ENCODE data around the gene TSC22D4.
"Not testable (repeated sequence)": the region's sequence is repeated elsewhere in the genome, so short reads cannot be mapped to it uniquely, and the experiment has no call there.

TSC22D4 gene

GRCh38 chr7:100478958-100479660 is at the start of gene TSC22D4:
TSC22D4 (minus strand) TSS chr7:100479214; CDS start chr7:100478038, 1,176 bp downstream.
- DNase-seq (ENCODE audit: low read depth) = no peak

GRCh38 chr7:100528108-100528866 is 49.3 kb upstream of the TSC22D4 start:
- not testable (repeated sequence) for DNase-seq (ENCODE audit: low read depth)

GRCh38 chr7:100523192-100523591 is 44.2 kb upstream of the TSC22D4 start:
- DNase-seq (ENCODE audit: low read depth) = not testable (repeated sequence)

- not testable (repeated sequence) for DNase-seq (ENCODE audit: low read depth)
Measured at GRCh38 chr7:100521909-100522593, 43.0 kb upstream of the TSC22D4 start.

- DNase-seq (ENCODE audit: low read depth) = no peak
Measured at GRCh38 chr7:100521076-100521475, 42.1 kb upstream of the TSC22D4 start.

GRCh38 chr7:100520138-100520537 is 41.1 kb upstream of the TSC22D4 start:
- no peak for DNase-seq (ENCODE audit: low read depth)

GRCh38 chr7:100519580-100519979 is 40.6 kb upstream of the TSC22D4 start:
- no peak for DNase-seq (ENCODE audit: low read depth)

GRCh38 chr7:100517305-100517704 is 38.3 kb upstream of the TSC22D4 start:
- no peak for DNase-seq (ENCODE audit: low read depth)

- DNase-seq (ENCODE audit: low read depth) = no peak
Measured at GRCh38 chr7:100516135-100516812, 37.3 kb upstream of the TSC22D4 start.

- DNase-seq (ENCODE audit: low read depth) = no peak
Measured at GRCh38 chr7:100515072-100515532, 36.1 kb upstream of the TSC22D4 start.

- DNase-seq (ENCODE audit: low read depth) = no peak
Measured at GRCh38 chr7:100513212-100513810, 34.3 kb upstream of the TSC22D4 start.

- DNase-seq (ENCODE audit: low read depth) = no peak
Measured at GRCh38 chr7:100510437-100511239, 31.6 kb upstream of the TSC22D4 start.

- DNase-seq (ENCODE audit: low read depth) = no peak
Measured at GRCh38 chr7:100509231-100509630, 30.2 kb upstream of the TSC22D4 start.

- no peak for DNase-seq (ENCODE audit: low read depth)
Measured at GRCh38 chr7:100506356-100506923, 27.4 kb upstream of the TSC22D4 start.

GRCh38 chr7:100504887-100505611 is 26.0 kb upstream of the TSC22D4 start:
- no peak for DNase-seq (ENCODE audit: low read depth)

GRCh38 chr7:100504031-100504430 is 25.0 kb upstream of the TSC22D4 start:
- not testable (repeated sequence) for DNase-seq (ENCODE audit: low read depth)

GRCh38 chr7:100500743-100501142 is 21.7 kb upstream of the TSC22D4 start:
- not testable (repeated sequence) for DNase-seq (ENCODE audit: low read depth)

- DNase-seq (ENCODE audit: low read depth) = no peak
Measured at GRCh38 chr7:100496509-100496908, 17.5 kb upstream of the TSC22D4 start.

GRCh38 chr7:100493476-100494264 is 14.7 kb upstream of the TSC22D4 start:
- no peak for DNase-seq (ENCODE audit: low read depth)
